Measurements from ENCODE around the gene COL25A1. TPM values are rescaled to one million over a fixed set of nuclear protein-coding genes. Genes with fewer than 3 reads are reported as not detected.

Gene COL25A1
- total RNA-seq, 1 experiment from 2014 or later, result not detected

- Histone ChIP-seq H3K9me3 (ENCODE audit: control insufficient read depth, insufficient read depth, low read depth, low read length) (no peaks in the 10 kb centered on the region), H3K4me1 (ENCODE audit: control insufficient read depth, insufficient read depth, low read length) (no peaks in the 10 kb centered on the region), H3K4me3 (ENCODE audit: low read depth in 2 of 2, low read length in 2 of 2) (no peak overlapping the region), H3K27ac (ENCODE audit: low read length) (no peak overlapping the region), H3K27me3 (ENCODE audit: control insufficient read depth, insufficient read depth, low read length) (no peaks in the 10 kb centered on the region), H3K36me3 (ENCODE audit: control insufficient read depth, insufficient read depth, low read length) (no peaks in the 10 kb centered on the region)
- BruUV-seq (replicated peaks), result no TSS peak
- intact Hi-C loops (cut with micrococcal nuclease; ENCODE audit: unreplicated experiment) (no loop called here), in situ Hi-C loops (cut with HindIII; ENCODE audit: low pct_unique_long_range_greater_than_20kb, low sequenced_read_pairs) (no loop called here)
- no peak for DNase-seq (ENCODE audit: low read depth, low spot score)
- no peak for TF ChIP-seq TCF7L2 (IDR thresholded peaks at IDR 0.05; ENCODE audit: low read depth, low read length)
- no peak for TF ChIP-seq REST (IDR thresholded peaks at IDR 0.05; ENCODE audit: insufficient read depth in 1 of 2, low read depth in 2 of 2, low read length in 1 of 2)
- TF ChIP-seq CTCF (IDR thresholded peaks at IDR 0.05), result no peak
- TF ChIP-seq SIN3A (IDR thresholded peaks at IDR 0.05; ENCODE audit: borderline replicate concordance, insufficient read depth, low read depth, low read length), result no peak
- no peak for TF ChIP-seq POLR2AphosphoS5 (IDR thresholded peaks at IDR 0.05; ENCODE audit: low read depth, low read length)
- ChIA-PET CTCF (no interaction called here), POLR2A (no interaction called here)
- ATAC-seq, result no peak
These were observed 167.5 kb downstream of the COL25A1 start for GRCh38 chr4:109134921-109135320.

- ChIA-PET CTCF (no interaction called here), POLR2A (no interaction called here)
- no peak for DNase-seq (ENCODE audit: low read depth, low spot score)
- H3K4me3 ChIP-seq (ENCODE audit: low read depth in 2 of 2, low read length in 2 of 2), result no peak overlapping the region
- in situ Hi-C loops (cut with HindIII; ENCODE audit: low pct_unique_long_range_greater_than_20kb, low sequenced_read_pairs) (no loop called here), intact Hi-C loops (cut with micrococcal nuclease; ENCODE audit: unreplicated experiment) (no loop called here)
- ATAC-seq, result no peak
- TF ChIP-seq CTCF (IDR thresholded peaks at IDR 0.05) (no peak), TCF7L2 (IDR thresholded peaks at IDR 0.05; ENCODE audit: low read depth, low read length) (no peak), POLR2AphosphoS5 (IDR thresholded peaks at IDR 0.05; ENCODE audit: low read depth, low read length) (no peak), REST (IDR thresholded peaks at IDR 0.05; ENCODE audit: insufficient read depth in 1 of 2, low read depth in 2 of 2, low read length in 1 of 2) (no peak)
- H3K27me3 ChIP-seq (ENCODE audit: control insufficient read depth, insufficient read depth, low read length), result no peaks in the 10 kb centered on the region
- H3K4me1 ChIP-seq (ENCODE audit: control insufficient read depth, insufficient read depth, low read length), result no peaks in the 10 kb centered on the region
- H3K36me3 ChIP-seq (ENCODE audit: control insufficient read depth, insufficient read depth, low read length), result no peaks in the 10 kb centered on the region
- no TSS peak for BruUV-seq (replicated peaks)
- H3K27ac ChIP-seq (ENCODE audit: low read length), result no peak overlapping the region
- H3K9me3 ChIP-seq (ENCODE audit: control insufficient read depth, insufficient read depth, low read depth, low read length), result no peaks in the 10 kb centered on the region
These were observed 168.2 kb downstream of the COL25A1 start for GRCh38 chr4:109134268-109134667.

All from Panc1 (cell line).